Measurements from ENCODE around the gene PIGZ. TPM values are rescaled to one million over a fixed set of nuclear protein-coding genes. Genes with fewer than 3 reads are reported as not detected.

Gene PIGZ
- total and polyA plus RNA-seq, 2 donors from 2014 or later = 1.4 to 3.5 TPM

DNA sequence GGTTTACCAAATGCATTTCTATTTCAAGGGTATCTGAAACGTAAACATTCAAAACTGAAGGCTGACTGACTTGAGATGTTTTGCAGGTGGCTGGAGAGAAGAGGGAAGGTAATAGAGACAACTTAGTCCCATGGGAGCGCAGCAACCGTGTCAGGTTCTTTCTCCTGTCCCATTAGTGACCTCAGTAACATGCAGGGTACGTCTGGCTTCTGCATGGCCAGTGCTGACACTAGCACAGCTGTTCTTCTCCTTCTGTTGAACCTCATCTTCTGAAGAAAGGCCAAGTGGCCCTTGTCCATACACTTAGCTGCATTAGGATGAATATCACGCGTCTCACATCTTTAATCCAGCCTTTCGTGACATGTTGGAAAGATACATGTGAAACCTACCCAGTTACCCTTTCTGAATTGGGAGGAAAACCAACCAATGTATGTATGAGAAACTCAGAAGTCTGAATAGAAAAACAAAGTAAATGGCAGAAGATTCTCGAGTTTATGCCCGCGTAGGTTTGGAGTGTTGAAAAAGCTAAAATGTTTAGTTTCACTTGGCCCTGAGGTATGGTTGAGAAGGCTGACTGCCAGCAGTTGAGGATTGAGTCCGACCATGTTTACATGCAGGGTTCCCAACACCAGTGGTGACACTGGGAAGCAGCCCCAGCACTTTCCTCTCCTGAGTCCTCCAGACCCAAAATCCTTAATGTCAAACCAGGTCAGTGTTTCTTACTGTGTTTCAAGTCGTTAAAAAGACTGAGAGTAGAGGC, 36.6 kb downstream of the PIGZ start:
- no peak for DNase-seq
- Histone ChIP-seq H3K9me3 (ENCODE audit: control insufficient read depth in 2 of 3, insufficient read depth in 1 of 3, low read length in 3 of 3) (no peaks in the 10 kb centered on the region), H3K9ac (ENCODE audit: low read length in 3 of 3) (no peak overlapping the region), H3K4me3 (ENCODE audit: low read length in 3 of 3) (no peak overlapping the region), H3K36me3 (ENCODE audit: control insufficient read depth in 2 of 3, insufficient read depth in 3 of 3, low read length in 3 of 3) (peaks cover 7 to 49% (median 23%) of the 10 kb centered on the region in 3 donors), H3K27me3 (ENCODE audit: control insufficient read depth, insufficient read depth, low read length) (no peaks in the 10 kb centered on the region), H3K4me1 (ENCODE audit: control insufficient read depth in 2 of 3, insufficient read depth in 2 of 3, low read depth in 1 of 3, low read length in 3 of 3) (no peaks in the 10 kb centered on the region), H3K27ac (ENCODE audit: low read depth in 2 of 2, low read length in 2 of 2) (no peak overlapping the region)
- TF ChIP-seq, protein P1, sequence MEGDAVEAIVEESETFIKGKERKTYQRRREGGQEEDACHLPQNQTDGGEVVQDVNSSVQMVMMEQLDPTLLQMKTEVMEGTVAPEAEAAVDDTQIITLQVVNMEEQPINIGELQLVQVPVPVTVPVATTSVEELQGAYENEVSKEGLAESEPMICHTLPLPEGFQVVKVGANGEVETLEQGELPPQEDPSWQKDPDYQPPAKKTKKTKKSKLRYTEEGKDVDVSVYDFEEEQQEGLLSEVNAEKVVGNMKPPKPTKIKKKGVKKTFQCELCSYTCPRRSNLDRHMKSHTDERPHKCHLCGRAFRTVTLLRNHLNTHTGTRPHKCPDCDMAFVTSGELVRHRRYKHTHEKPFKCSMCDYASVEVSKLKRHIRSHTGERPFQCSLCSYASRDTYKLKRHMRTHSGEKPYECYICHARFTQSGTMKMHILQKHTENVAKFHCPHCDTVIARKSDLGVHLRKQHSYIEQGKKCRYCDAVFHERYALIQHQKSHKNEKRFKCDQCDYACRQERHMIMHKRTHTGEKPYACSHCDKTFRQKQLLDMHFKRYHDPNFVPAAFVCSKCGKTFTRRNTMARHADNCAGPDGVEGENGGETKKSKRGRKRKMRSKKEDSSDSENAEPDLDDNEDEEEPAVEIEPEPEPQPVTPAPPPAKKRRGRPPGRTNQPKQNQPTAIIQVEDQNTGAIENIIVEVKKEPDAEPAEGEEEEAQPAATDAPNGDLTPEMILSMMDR (IDR thresholded peaks at IDR 0.05; ENCODE audit: borderline replicate concordance, extremely low read depth, insufficient read depth) = no peak
- intact Hi-C loops (cut with DNase I) = no loop called here
- no peak for FAIRE-seq

DNA sequence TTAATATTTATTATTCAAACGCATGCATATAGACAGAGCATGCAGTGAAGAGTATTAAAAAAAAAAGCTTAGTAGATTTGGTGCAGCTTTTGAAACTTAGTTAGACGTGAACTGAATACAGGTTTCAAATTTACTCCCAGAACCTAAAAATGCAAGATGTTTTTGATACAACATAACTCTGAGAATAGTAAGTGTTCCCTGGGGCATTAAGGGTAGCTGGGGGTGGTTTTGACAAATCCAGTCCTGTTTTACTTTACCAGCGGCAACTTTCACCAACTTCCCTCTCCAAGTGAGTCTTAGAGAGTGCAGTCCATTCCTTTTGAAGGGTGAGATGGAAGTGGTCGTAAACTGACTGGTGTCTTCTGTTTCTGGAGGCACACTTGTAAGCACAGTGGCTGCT, 37.5 kb downstream of the PIGZ start:
- Histone ChIP-seq H3K27ac (ENCODE audit: low read depth in 2 of 2, low read length in 2 of 2) (no peak overlapping the region), H3K27me3 (ENCODE audit: control insufficient read depth, insufficient read depth, low read length) (no peaks in the 10 kb centered on the region), H3K4me1 (ENCODE audit: control insufficient read depth in 2 of 3, insufficient read depth in 2 of 3, low read depth in 1 of 3, low read length in 3 of 3) (no peaks in the 10 kb centered on the region), H3K4me3 (ENCODE audit: low read length in 3 of 3) (no peak overlapping the region), H3K9ac (ENCODE audit: low read length in 3 of 3) (no peak overlapping the region), H3K36me3 (ENCODE audit: control insufficient read depth in 2 of 3, insufficient read depth in 3 of 3, low read length in 3 of 3) (peaks cover 6 to 41% (median 17%) of the 10 kb centered on the region in 3 donors), H3K9me3 (ENCODE audit: control insufficient read depth in 2 of 3, insufficient read depth in 1 of 3, low read length in 3 of 3) (no peaks in the 10 kb centered on the region)
- no peak for FAIRE-seq
- intact Hi-C loops (cut with DNase I) = no loop called here
- TF ChIP-seq, protein P1 (IDR thresholded peaks at IDR 0.05; ENCODE audit: borderline replicate concordance, extremely low read depth, insufficient read depth) = no peak
- no peak for DNase-seq

- FAIRE-seq (no peak), DNase-seq (no peak)
- TF ChIP-seq, protein P1 (IDR thresholded peaks at IDR 0.05; ENCODE audit: borderline replicate concordance, extremely low read depth, insufficient read depth) = no peak
- Histone ChIP-seq H3K4me1 (ENCODE audit: control insufficient read depth in 2 of 3, insufficient read depth in 2 of 3, low read depth in 1 of 3, low read length in 3 of 3) (no peaks in the 10 kb centered on the region), H3K27ac (ENCODE audit: low read depth in 2 of 2, low read length in 2 of 2) (no peak overlapping the region), H3K9me3 (ENCODE audit: control insufficient read depth in 2 of 3, insufficient read depth in 1 of 3, low read length in 3 of 3) (no peaks in the 10 kb centered on the region), H3K36me3 (ENCODE audit: control insufficient read depth in 2 of 3, insufficient read depth in 3 of 3, low read length in 3 of 3) (peaks cover 4 to 35% (median 13%) of the 10 kb centered on the region in 3 donors), H3K4me3 (ENCODE audit: low read length in 3 of 3) (no peak overlapping the region), H3K27me3 (ENCODE audit: control insufficient read depth, insufficient read depth, low read length) (no peaks in the 10 kb centered on the region), H3K9ac (ENCODE audit: low read length in 3 of 3) (no peak overlapping the region)
- intact Hi-C loops (cut with DNase I) = no loop called here
Observed at GRCh38 chr3:196927571-196928453, 40.8 kb downstream of the PIGZ start.

Data from kidney (tissue), 14 donors.